K562 (cell line): ENCODE results near the gene ATF1. TPM values are rescaled to one million over a fixed set of nuclear protein-coding genes. Genes with fewer than 3 reads are reported as not detected.
A peak's percentile ranks its signal among the peaks of the same experiment; 100 is the strongest.

ENCODE experiments used
- BRCA1 ChIP-seq, 2 experiments: fragments of 450-650 bp in 1 of 2; sonication (generic) in 1 of 2; formaldehyde crosslinking in 1 of 2; IDR thresholded peaks; 2 replicates each; pipeline versions ENCODE4 v1.5.0 to v1.6.1; 2017 to 2020; ENCODE audit warnings: mild to moderate bottlenecking in 1 of 2, missing genetic modification reagents in 1 of 2
- CBFA2T3 ChIP-seq: fragments of 450-650 bp; IDR thresholded peaks from 2 replicates; pipeline ENCODE4 v1.6.1; 2017
- CCNT2 ChIP-seq: IDR thresholded peaks from 2 replicates; pipeline ENCODE4 v1.6.1; 2011; ENCODE audit warnings: borderline replicate concordance, low read depth, mild to moderate bottlenecking, moderate library complexity, mixed read lengths, low read length; ENCODE audit not compliant: insufficient read length; ENCODE audit errors: extremely low read depth
- GABPA ChIP-seq: fragments of 200-800 bp; sonication (Bioruptor generic); conservative IDR thresholded peaks from 2 replicates; pipeline ENCODE4 v1.6.1; 2016; ENCODE audit warnings: low read depth, missing genetic modification characterization, missing compliant biosample characterization
- GABPB1 ChIP-seq: sonication (generic); formaldehyde crosslinking; IDR thresholded peaks from 2 replicates; pipeline ENCODE4 v1.8.0; 2022; ENCODE audit warnings: mild to moderate bottlenecking, missing genetic modification reagents
- IFI16 ChIP-seq: fragments of 250-450 bp; sonication (Bioruptor Pico); IDR thresholded peaks from 2 replicates; pipeline ENCODE4 v2.1.2; 2022; ENCODE audit warnings: mild to moderate bottlenecking, inconsistent platforms
- MAFK ChIP-seq: IDR thresholded peaks from 2 replicates; pipeline ENCODE4 v1.6.1; 2011; ENCODE audit warnings: low read length, improper control_type of control experiment
- RBBP5 ChIP-seq: fragments of 200-600 bp; sonication (generic); IDR thresholded peaks from 2 replicates; pipeline ENCODE4 v1.6.1; 2012; ENCODE audit warnings: borderline replicate concordance, mild to moderate bottlenecking, low read length, control low read depth, inconsistent platforms; ENCODE audit not compliant: insufficient read depth, poor library complexity, severe bottlenecking
- RHOXF2B ChIP-seq: fragments of 250-450 bp; sonication (Bioruptor Pico); conservative IDR thresholded peaks from 2 replicates; pipeline ENCODE4 v1.5.1; 2021
- RUNX1 ChIP-seq: sonication (generic); IDR thresholded peaks from 2 replicates; pipeline ENCODE4 v1.6.1; 2016; ENCODE audit warnings: antibody characterized with exemption, low read depth
- SMARCE1 ChIP-seq: fragments of 450-650 bp; IDR thresholded peaks from 2 replicates; pipeline ENCODE4 v1.7.1; 2016; ENCODE audit warnings: mild to moderate bottlenecking
- SP2 ChIP-seq: IDR thresholded peaks from 2 replicates; pipeline ENCODE4 v1.6.1; 2011; ENCODE audit warnings: mild to moderate bottlenecking, low read depth, low read length, moderate library complexity; ENCODE audit not compliant: poor library complexity, severe bottlenecking; ENCODE audit errors: extremely low read depth
- SRSF3 ChIP-seq: fragments of 200-400 bp; formaldehyde crosslinking; IDR thresholded peaks from 2 replicates; pipeline ENCODE4 v1.6.1; 2016; ENCODE audit warnings: mild to moderate bottlenecking, low read length, moderate library complexity; ENCODE audit not compliant: insufficient read depth
- TAF7 ChIP-seq: fragments of 450-650 bp; IDR thresholded peaks from 2 replicates; pipeline ENCODE4 v1.6.1; 2016; ENCODE audit warnings: missing genetic modification characterization, missing compliant biosample characterization
- TEAD1 ChIP-seq, 2 experiments: fragments of 450-650 bp in 1 of 2; sonication (generic) in 1 of 2; formaldehyde crosslinking; IDR thresholded peaks; 2 replicates each; pipeline versions ENCODE4 v1.4.0 to v1.8.0; 2020 to 2022; ENCODE audit warnings: mild to moderate bottlenecking in 2 of 2, missing genetic modification reagents in 1 of 2
- THRA ChIP-seq: fragments of 450-650 bp; IDR thresholded peaks from 2 replicates; pipeline ENCODE4 v1.6.1; 2017; ENCODE audit warnings: mild to moderate bottlenecking, moderate library complexity
- ZBTB12 ChIP-seq: fragments of 250-450 bp; sonication (Bioruptor Pico); IDR thresholded peaks from 2 replicates; pipeline ENCODE4 v1.4.0; 2020
- ZFPM2 ChIP-seq: fragments of 250-450 bp; sonication (Bioruptor Pico); IDR thresholded peaks from 2 replicates; pipeline ENCODE4 v1.5.1; 2022; ENCODE audit warnings: mild to moderate bottlenecking
- ZNF24 ChIP-seq: fragments of 450-650 bp; IDR thresholded peaks from 2 replicates; pipeline ENCODE4 v1.6.1; 2016
- ZNF780A ChIP-seq: fragments of 250-450 bp; sonication (Bioruptor Pico); IDR thresholded peaks from 2 replicates; pipeline ENCODE4 v1.5.0; 2021; ENCODE audit warnings: mild to moderate bottlenecking
- polyA plus RNA-seq, 8 experiments: library from polyadenylated mRNA; depleted of rRNA in 4 of 8; stranded (reverse) in 5 of 8; unstranded in 3 of 8; fragments of >200 nt; fragmentation: Nextera tagmentation in 2 of 8; fragmentation: Illumina TruSeq in 1 of 8; extraction: Ambion mirVana in 2 of 8; extraction: Trizol in 1 of 8; gene quantifications; 2 replicates each; pipeline versions ENCODE4 v1.2.1 to v1.2.3, GENCODE V29; 2011 to 2014; ENCODE audit warnings: inconsistent platforms in 1 of 8, missing spikeins in 1 of 8
- total RNA-seq, 7 experiments: library from RNA; depleted of rRNA in 6 of 7; stranded (reverse); fragments of >200 nt in 6 of 7; fragmentation: Illumina TruSeq in 2 of 7; extraction: Trizol in 2 of 7; gene quantifications; 2 replicates each; pipeline versions ENCODE4 v1.2.1 to v1.2.3, GENCODE V29; 2011 to 2021; ENCODE audit warnings: low replicate concordance in 1 of 7
- TF ChIP-seq, protein P1 (sequence below): fragments of 450-650 bp; IDR thresholded peaks from 2 replicates; pipeline ENCODE4 v1.6.1; 2016; ENCODE audit warnings: missing biosample characterization, missing genetic modification characterization
- TF ChIP-seq, protein P2 (sequence below): fragments of 250-450 bp; sonication (Bioruptor Pico); IDR thresholded peaks from 2 replicates; pipeline ENCODE4 v1.9.0; 2021; ENCODE audit warnings: mild to moderate bottlenecking, inconsistent platforms

ATF1 gene
- total and polyA plus RNA-seq, 9 of the 15 experiments (the other 6 are each of a cell fraction or from before 2014, with no cell fraction given), result 19.8 to 83.5 (median 51.4) TPM

DNA sequence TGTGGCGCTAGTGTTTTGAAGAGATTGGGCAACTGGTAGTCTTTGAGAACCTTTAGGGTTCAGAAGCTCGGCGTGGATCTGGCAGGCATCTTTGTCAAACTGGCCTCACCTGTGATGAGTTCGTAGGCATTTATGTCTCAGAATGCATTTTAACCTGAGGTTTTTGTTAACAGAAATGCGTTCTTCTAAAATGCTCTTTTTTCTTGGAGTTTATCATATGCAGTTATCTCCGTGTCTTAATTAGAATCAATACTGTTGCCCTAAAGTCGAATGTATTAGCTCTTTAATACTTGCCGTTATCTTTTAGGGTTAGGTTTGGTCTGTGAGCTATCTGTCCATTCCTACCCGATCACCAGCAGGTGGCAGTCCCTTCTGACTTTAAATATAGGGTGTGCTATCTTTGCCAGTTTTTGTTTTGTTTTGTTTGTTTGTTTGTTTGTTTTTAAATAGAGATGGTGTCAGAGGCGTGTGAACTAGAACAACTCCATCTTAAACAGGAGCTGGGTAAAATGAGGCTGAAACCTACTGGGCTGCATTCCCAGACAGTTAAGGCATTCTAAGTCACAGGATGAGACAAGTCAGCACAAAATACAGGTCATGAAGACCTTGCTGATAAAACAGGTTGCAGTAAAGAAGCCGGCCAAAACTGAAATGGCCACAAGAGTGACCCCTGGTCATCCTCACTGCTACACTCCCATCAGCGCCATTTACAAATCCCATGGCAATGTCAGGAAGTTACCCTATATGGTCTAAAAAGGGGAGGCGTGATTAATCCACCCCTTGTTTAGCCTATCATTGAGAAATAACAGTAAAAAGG lies 1.4 kb downstream of the ATF1 start (continued):
- no peak for TF ChIP-seq IFI16 (CRISPR knock-in tag)
- TF ChIP-seq RHOXF2B (CRISPR knock-in tag), result no peak
- no peak for TF ChIP-seq RBBP5
- no peak for TF ChIP-seq SP2
- TF ChIP-seq SMARCE1, result 0 out of 2 replicates have a peak, but pooled peaks have one; percentile 42
- TF ChIP-seq CCNT2, result no peak
- TF ChIP-seq SRSF3, result no peak
- TF ChIP-seq TAF7 (tag), result peak; percentile 38; the same call in 1 of the 2 replicates
- TF ChIP-seq GABPA (tag), result no peak
- no peak for TF ChIP-seq MAFK
- TF ChIP-seq GABPB1 (CRISPR knock-in tag), result no peak
- no peak for TF ChIP-seq THRA
- TF ChIP-seq, protein P1, sequence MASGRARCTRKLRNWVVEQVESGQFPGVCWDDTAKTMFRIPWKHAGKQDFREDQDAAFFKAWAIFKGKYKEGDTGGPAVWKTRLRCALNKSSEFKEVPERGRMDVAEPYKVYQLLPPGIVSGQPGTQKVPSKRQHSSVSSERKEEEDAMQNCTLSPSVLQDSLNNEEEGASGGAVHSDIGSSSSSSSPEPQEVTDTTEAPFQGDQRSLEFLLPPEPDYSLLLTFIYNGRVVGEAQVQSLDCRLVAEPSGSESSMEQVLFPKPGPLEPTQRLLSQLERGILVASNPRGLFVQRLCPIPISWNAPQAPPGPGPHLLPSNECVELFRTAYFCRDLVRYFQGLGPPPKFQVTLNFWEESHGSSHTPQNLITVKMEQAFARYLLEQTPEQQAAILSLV (tag), result no peak
- TF ChIP-seq, protein P2, sequence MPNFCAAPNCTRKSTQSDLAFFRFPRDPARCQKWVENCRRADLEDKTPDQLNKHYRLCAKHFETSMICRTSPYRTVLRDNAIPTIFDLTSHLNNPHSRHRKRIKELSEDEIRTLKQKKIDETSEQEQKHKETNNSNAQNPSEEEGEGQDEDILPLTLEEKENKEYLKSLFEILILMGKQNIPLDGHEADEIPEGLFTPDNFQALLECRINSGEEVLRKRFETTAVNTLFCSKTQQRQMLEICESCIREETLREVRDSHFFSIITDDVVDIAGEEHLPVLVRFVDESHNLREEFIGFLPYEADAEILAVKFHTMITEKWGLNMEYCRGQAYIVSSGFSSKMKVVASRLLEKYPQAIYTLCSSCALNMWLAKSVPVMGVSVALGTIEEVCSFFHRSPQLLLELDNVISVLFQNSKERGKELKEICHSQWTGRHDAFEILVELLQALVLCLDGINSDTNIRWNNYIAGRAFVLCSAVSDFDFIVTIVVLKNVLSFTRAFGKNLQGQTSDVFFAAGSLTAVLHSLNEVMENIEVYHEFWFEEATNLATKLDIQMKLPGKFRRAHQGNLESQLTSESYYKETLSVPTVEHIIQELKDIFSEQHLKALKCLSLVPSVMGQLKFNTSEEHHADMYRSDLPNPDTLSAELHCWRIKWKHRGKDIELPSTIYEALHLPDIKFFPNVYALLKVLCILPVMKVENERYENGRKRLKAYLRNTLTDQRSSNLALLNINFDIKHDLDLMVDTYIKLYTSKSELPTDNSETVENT (CRISPR knock-in tag), result no peak
- TF ChIP-seq TEAD1 (CRISPR knock-in tag; IDR thresholded peaks at IDR 0.05), result no peak
- no peak for TF ChIP-seq ZFPM2 (CRISPR knock-in tag)
- no peak for TF ChIP-seq ZNF780A
- TF ChIP-seq ZNF24, result no peak
- no peak for TF ChIP-seq BRCA1 (IDR thresholded peaks at IDR 0.05)
- TF ChIP-seq BRCA1 (CRISPR knock-in tag; IDR thresholded peaks at IDR 0.05), result no peak
- TF ChIP-seq ZBTB12 (CRISPR knock-in tag), result no peak
- peak; percentile 20; the same call in 1 of the 2 replicates for TF ChIP-seq CBFA2T3
- TF ChIP-seq RUNX1, result no peak
